ENCODE data around the gene MRPL17. TPM values are rescaled to one million over a fixed set of nuclear protein-coding genes. Genes with fewer than 3 reads are reported as not detected.

The MRPL17 gene
- total RNA-seq, 2 experiments from 2014 or later = 44.0 to 46.8 TPM

GRCh38 chr11:6667733-6668374 lies 15.3 kb downstream of the MRPL17 start:
- POLR2A ChIA-PET = interaction anchor here (0.7 kb wide), 1 partner anchor 1514 kb away, joined by 3 read pairs; no protein-coding TSS in a partner anchor
- H3K79me2 ChIP-seq (ENCODE audit: insufficient read depth, low read depth, low read length) = no peaks in the 10 kb centered on the region
- no peak for TF ChIP-seq EZH2phosphoT487 (IDR thresholded peaks at IDR 0.05; ENCODE audit: borderline replicate concordance, low read depth, low read length)
- TF ChIP-seq, protein P1, sequence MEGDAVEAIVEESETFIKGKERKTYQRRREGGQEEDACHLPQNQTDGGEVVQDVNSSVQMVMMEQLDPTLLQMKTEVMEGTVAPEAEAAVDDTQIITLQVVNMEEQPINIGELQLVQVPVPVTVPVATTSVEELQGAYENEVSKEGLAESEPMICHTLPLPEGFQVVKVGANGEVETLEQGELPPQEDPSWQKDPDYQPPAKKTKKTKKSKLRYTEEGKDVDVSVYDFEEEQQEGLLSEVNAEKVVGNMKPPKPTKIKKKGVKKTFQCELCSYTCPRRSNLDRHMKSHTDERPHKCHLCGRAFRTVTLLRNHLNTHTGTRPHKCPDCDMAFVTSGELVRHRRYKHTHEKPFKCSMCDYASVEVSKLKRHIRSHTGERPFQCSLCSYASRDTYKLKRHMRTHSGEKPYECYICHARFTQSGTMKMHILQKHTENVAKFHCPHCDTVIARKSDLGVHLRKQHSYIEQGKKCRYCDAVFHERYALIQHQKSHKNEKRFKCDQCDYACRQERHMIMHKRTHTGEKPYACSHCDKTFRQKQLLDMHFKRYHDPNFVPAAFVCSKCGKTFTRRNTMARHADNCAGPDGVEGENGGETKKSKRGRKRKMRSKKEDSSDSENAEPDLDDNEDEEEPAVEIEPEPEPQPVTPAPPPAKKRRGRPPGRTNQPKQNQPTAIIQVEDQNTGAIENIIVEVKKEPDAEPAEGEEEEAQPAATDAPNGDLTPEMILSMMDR (conservative IDR thresholded peaks at IDR 0.05; ENCODE audit: low read length) = peak; percentile 77

GRCh38 chr11:6666302-6667183 lies 16.6 kb downstream of the MRPL17 start:
- H3K4me3 ChIP-seq (ENCODE audit: low read depth, low read length, poor library complexity, severe bottlenecking) = no peak overlapping the region
- BruUV-seq (replicated peaks) = no TSS peak
- no peaks in the 10 kb centered on the region for H3K9me3 ChIP-seq (ENCODE audit: low read length)
- ChIA-PET CTCF (ENCODE audit: unreplicated experiment) (no interaction called here), POLR2A (interaction anchor here (0.6 to 0.7 kb wide), 4 partner anchors 17 to 341 kb away, joined by 3 to 8 read pairs (median 4); no protein-coding TSS in a partner anchor)
- TF ChIP-seq EZH2phosphoT487 (IDR thresholded peaks at IDR 0.05; ENCODE audit: borderline replicate concordance, low read depth, low read length) = no peak
- TF ChIP-seq, protein P1 (conservative IDR thresholded peaks at IDR 0.05; ENCODE audit: low read length) = no peak
- H4K20me1 ChIP-seq (ENCODE audit: insufficient read depth, low read length) = no peaks in the 10 kb centered on the region
- H3K79me2 ChIP-seq (ENCODE audit: insufficient read depth, low read depth, low read length) = no peaks in the 10 kb centered on the region
- H3K9me2 ChIP-seq (ENCODE audit: insufficient read depth, low read length) = no peaks in the 10 kb centered on the region
- no peak overlapping the region for H2AFZ ChIP-seq (ENCODE audit: low read length)
- DNase-seq (ENCODE audit: low spot score) = no peak
- no peaks in the 10 kb centered on the region for H3K36me3 ChIP-seq (ENCODE audit: insufficient read depth, low read length)
- no peak overlapping the region for H3K4me2 ChIP-seq (ENCODE audit: low read length)
- H3K4me1 ChIP-seq (ENCODE audit: insufficient read depth, low read length, poor library complexity, severe bottlenecking) = no peaks in the 10 kb centered on the region
- no peak overlapping the region for H3K27ac ChIP-seq (ENCODE audit: low read depth, low read length, poor library complexity, severe bottlenecking)
- intact Hi-C loops (cut with micrococcal nuclease; ENCODE audit: unreplicated experiment) = no loop called here

More at GRCh38 chr11:6667733-6668374, 15.3 kb downstream of the MRPL17 start:
- Histone ChIP-seq H3K36me3 (ENCODE audit: insufficient read depth, low read length) (no peaks in the 10 kb centered on the region), H3K9me2 (ENCODE audit: insufficient read depth, low read length) (no peaks in the 10 kb centered on the region), H2AFZ (ENCODE audit: low read length) (peak overlapping the region; percentile 51; the same call in 1 of the 2 replicates), H3K27ac (ENCODE audit: low read depth, low read length, poor library complexity, severe bottlenecking) (no peak overlapping the region), H3K9me3 (ENCODE audit: low read length) (no peaks in the 10 kb centered on the region), H3K4me2 (ENCODE audit: low read length) (no peak overlapping the region), H3K4me1 (ENCODE audit: insufficient read depth, low read length, poor library complexity, severe bottlenecking) (no peaks in the 10 kb centered on the region), H4K20me1 (ENCODE audit: insufficient read depth, low read length) (no peaks in the 10 kb centered on the region), H3K4me3 (ENCODE audit: low read depth, low read length, poor library complexity, severe bottlenecking) (no peak overlapping the region)
- BruUV-seq (replicated peaks) = no TSS peak
- CTCF ChIA-PET (ENCODE audit: unreplicated experiment) = interaction anchor here (0.5 to 1.5 kb wide), 2 partner anchors 63 to 583 kb away, joined by 3 to 4 read pairs; no protein-coding TSS in a partner anchor
- peak; percentile 53 for DNase-seq (ENCODE audit: low spot score)
- intact Hi-C loops (cut with micrococcal nuclease; ENCODE audit: unreplicated experiment) = no loop called here
